Sigmoid colon (tissue), 7 donors: Measurements from ENCODE around the gene ZNF691. TPM values are rescaled to one million over a fixed set of nuclear protein-coding genes. Genes with fewer than 3 reads are reported as not detected.
A peak's percentile ranks its signal among the peaks of the same experiment; 100 is the strongest.
"Not testable (repeated sequence)": the region's sequence is repeated elsewhere in the genome, so short reads cannot be mapped to it uniquely, and the experiment has no call there.

ENCODE experiments used
- DNase-seq: peaks from one replicate; pipeline ENCODE4 v3.0.0-alpha.2; 2019
- H3K27ac ChIP-seq, 4 donors: fragments of 200-600 bp; sonication (generic); one replicate each; pipeline ENCODE4 v1.5.1; 2016 to 2019; ENCODE audit warnings: mild to moderate bottlenecking in 1 of 4
- H3K27me3 ChIP-seq, 3 donors: fragments of 200-600 bp; sonication (generic); one replicate each; pipeline ENCODE4 v1.5.1; 2019; ENCODE audit warnings: mild to moderate bottlenecking in 1 of 3
- H3K36me3 ChIP-seq, 4 donors: fragments of 200-600 bp; sonication (generic); one replicate each; pipeline ENCODE4 v1.5.1; 2016 to 2019
- H3K4me1 ChIP-seq, 4 donors: fragments of 200-600 bp; sonication (generic); one replicate each; pipeline ENCODE4 v1.5.1; 2017 to 2019
- H3K4me3 ChIP-seq, 4 donors: fragments of 200-600 bp; sonication (generic); one replicate each; pipeline ENCODE4 v1.5.1; 2017 to 2019; ENCODE audit warnings: mild to moderate bottlenecking in 2 of 4, moderate library complexity in 1 of 4
- H3K9me3 ChIP-seq, 4 donors: fragments of 200-600 bp in 3 of 4; sonication (generic) in 3 of 4; one replicate each; pipeline versions ENCODE4 v1.5.1 to v1.6.1; 2013 to 2019
- EP300 ChIP-seq, 4 donors: sonication (generic); formaldehyde crosslinking; IDR thresholded peaks; one replicate each; pipeline ENCODE4 v1.6.1; 2017; ENCODE audit warnings: antibody characterized with exemption in 4 of 4
- POLR2A ChIP-seq, 2 donors: fragments of 450-650 bp; IDR thresholded peaks; one replicate each; pipeline ENCODE4 v1.6.1; 2016; ENCODE audit warnings: antibody characterized with exemption in 2 of 2, mild to moderate bottlenecking in 2 of 2, moderate library complexity in 2 of 2
- POLR2AphosphoS5 ChIP-seq, 4 donors: sonication (generic); formaldehyde crosslinking; IDR thresholded peaks; one replicate each; pipeline ENCODE4 v1.6.1; 2017; ENCODE audit warnings: antibody characterized with exemption in 4 of 4
- WGBS, 2 donors: extraction: QIAGEN DNeasy Blood & Tissue Kit; methylation state at CpG; one replicate each; pipeline ENCODE4 v1.1.7; 2013; 5-methylcytosine and 5-hydroxymethylcytosine counted together
- intact Hi-C: fragments of 100-400 bp; cut with DNase I; formaldehyde crosslinking; loops from one replicate; pipeline ENCODE4 v1.15.1; 2023
- polyA plus RNA-seq, 3 donors: library from polyadenylated mRNA; stranded (reverse); fragments of 200-250 nt; gene quantifications; one replicate each; pipeline ENCODE4 v1.2.3, GENCODE V29; 2013
- total RNA-seq, 4 donors: library from RNA; depleted of rRNA; stranded (reverse); fragments of >200 nt; gene quantifications; one replicate each; pipeline ENCODE4 v1.1.0, GENCODE V29; 2016
- TF ChIP-seq, protein P1 (sequence below), 4 experiments: fragments of 450-650 bp in 3 of 4; fragments of 200-600 bp in 1 of 4; IDR thresholded peaks; one replicate each; pipeline ENCODE4 v1.5.1; 2016 to 2019; ENCODE audit warnings: antibody characterized with exemption in 4 of 4, mild to moderate bottlenecking in 3 of 4, moderate library complexity in 2 of 4
- donor health status: healthy with polysubstance abuse.
- donor health status: Bipolar disorder and iron deficiency.
- donor health status: healthy.

ZNF691 gene
- total and polyA plus RNA-seq, 7 donors, result 2.4 to 20.7 (median 8.3) TPM

DNA sequence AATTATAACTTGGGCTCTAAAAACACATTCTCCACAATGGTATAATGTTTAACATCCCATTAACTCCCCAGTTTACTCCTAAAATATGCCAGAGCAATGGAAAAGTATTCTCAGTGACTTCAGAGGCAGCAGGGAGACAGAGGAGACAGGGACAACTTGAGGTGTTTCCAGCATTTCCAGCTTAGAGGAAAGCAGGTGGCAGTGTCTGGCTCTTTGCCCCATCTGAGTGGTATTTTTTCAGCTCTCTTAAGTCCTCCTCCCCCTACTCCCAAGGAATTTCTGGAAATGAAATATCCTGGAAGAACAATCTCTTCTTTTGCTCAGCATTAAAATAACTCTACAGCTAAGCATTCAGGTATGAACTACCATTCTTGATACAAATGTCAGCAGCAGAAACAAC, 40.2 kb upstream of the ZNF691 start:
- Histone ChIP-seq H3K36me3 (peaks cover 0 to 12% (median 0%) of the 10 kb centered on the region in 4 donors), H3K27ac (no peak overlapping the region), H3K27me3 (no peaks in the 10 kb centered on the region), H3K4me3 (no peak overlapping the region), H3K9me3 (no peaks in the 10 kb centered on the region), H3K4me1 (no peaks in the 10 kb centered on the region)
- DNase-seq, result no peak
- intact Hi-C loops, result no loop called here
- TF ChIP-seq EP300 (IDR thresholded peaks at IDR 0.05) (no peak), POLR2AphosphoS5 (IDR thresholded peaks at IDR 0.05) (no peak), POLR2A (IDR thresholded peaks at IDR 0.05) (no peak)
- TF ChIP-seq, protein P1, sequence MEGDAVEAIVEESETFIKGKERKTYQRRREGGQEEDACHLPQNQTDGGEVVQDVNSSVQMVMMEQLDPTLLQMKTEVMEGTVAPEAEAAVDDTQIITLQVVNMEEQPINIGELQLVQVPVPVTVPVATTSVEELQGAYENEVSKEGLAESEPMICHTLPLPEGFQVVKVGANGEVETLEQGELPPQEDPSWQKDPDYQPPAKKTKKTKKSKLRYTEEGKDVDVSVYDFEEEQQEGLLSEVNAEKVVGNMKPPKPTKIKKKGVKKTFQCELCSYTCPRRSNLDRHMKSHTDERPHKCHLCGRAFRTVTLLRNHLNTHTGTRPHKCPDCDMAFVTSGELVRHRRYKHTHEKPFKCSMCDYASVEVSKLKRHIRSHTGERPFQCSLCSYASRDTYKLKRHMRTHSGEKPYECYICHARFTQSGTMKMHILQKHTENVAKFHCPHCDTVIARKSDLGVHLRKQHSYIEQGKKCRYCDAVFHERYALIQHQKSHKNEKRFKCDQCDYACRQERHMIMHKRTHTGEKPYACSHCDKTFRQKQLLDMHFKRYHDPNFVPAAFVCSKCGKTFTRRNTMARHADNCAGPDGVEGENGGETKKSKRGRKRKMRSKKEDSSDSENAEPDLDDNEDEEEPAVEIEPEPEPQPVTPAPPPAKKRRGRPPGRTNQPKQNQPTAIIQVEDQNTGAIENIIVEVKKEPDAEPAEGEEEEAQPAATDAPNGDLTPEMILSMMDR (IDR thresholded peaks at IDR 0.05), result no peak

DNA sequence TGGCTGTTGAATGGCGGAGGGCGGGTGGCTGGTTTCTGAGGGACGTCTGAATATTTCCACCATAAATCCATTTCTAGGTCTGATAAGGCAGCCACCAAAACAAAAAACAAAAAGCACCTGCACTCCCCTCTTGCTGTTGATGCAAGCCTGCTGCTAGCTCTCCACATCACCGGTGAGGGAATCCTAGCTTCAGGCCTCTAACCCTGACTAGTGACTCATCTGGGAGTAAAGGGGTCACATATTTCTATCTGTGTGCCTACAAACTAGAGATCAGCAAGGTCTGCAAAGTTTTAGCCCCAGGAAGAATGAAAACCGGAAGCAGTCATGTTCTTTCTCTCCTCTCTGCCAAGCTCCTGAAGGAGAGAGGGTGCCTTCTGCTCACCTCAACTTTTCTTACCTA, 39.8 kb upstream of the ZNF691 start:
- TF ChIP-seq, protein P1 (IDR thresholded peaks at IDR 0.05), result no peak
- TF ChIP-seq POLR2AphosphoS5 (IDR thresholded peaks at IDR 0.05), result no peak
- no peak for TF ChIP-seq POLR2A (IDR thresholded peaks at IDR 0.05)
- no peak for TF ChIP-seq EP300 (IDR thresholded peaks at IDR 0.05)
- Histone ChIP-seq H3K4me1 (no peaks in the 10 kb centered on the region), H3K9me3 (no peaks in the 10 kb centered on the region), H3K27ac (no peak overlapping the region), H3K27me3 (no peaks in the 10 kb centered on the region), H3K36me3 (peaks cover 0 to 15% (median 0%) of the 10 kb centered on the region in 4 donors), H3K4me3 (no peak overlapping the region)
- no peak for DNase-seq
- WGBS, 2 donors, result 93% methylated on average over 5 of the region's 5 CpGs
- intact Hi-C loops, result no loop called here

DNA sequence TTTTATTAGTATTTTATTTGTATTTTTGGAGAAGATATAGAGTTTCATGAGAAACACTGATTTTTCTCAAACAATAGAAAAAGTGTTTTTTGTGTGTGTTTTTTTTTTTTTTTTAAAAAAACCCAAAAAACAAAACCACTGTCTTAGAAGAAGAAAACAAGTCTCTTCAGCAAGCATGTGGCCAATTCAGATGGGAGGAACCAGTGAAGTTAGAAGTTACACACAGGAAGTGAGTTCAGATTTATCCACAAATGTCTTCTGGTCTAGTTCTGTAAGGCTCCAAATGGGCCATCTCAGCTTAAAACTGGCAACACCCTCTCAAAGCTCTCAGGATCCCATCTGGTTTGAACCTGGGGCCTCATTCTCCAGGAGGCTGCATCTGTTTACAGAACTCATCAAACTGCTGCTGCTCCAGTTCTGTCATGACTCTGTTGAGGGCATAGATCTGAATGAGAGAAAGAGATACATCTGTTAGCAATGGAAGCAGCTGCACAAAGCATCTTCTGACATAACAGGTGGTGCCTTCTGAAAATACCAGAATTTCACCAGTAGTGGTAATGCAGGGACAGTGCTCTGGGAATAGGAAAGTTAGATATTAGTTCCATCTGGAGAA, 39.3 kb upstream of the ZNF691 start:
- H3K27me3 ChIP-seq, result no peaks in the 10 kb centered on the region
- TF ChIP-seq POLR2A (IDR thresholded peaks at IDR 0.05) (no peak), EP300 (IDR thresholded peaks at IDR 0.05) (no peak), POLR2AphosphoS5 (IDR thresholded peaks at IDR 0.05) (peak in 2 of 4 donors; percentile 61 to 63)
- TF ChIP-seq, protein P1 (IDR thresholded peaks at IDR 0.05), result no peak
- no peak overlapping the region for H3K4me3 ChIP-seq
- H3K4me1 ChIP-seq, result no peaks in the 10 kb centered on the region
- H3K36me3 ChIP-seq, result peaks cover 0 to 15% (median 0%) of the 10 kb centered on the region in 4 donors
- no peaks in the 10 kb centered on the region for H3K9me3 ChIP-seq
- intact Hi-C loops, result no loop called here
- H3K27ac ChIP-seq, result no peak overlapping the region
- no peak for DNase-seq

DNA sequence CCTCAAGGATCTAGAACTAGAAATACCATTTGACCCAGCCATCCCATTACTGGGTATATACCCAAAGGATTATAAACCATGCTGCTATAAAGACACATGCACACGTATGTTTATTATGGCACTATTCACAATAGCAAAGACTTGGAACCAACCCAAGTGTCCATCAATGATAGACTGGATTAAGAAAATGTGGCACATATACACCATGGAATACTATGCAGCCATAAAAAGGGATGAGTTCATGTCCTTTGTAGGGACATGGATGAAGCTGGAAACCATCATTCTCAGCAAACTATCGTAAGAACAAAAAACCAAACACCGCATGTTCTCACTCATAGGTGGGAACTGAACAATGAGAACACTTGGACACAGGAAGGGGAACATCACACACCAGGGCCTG, 31.6 kb upstream of the ZNF691 start:
- intact Hi-C loops, H3K36me3 ChIP-seq, DNase-seq, H3K27me3 ChIP-seq, H3K27ac ChIP-seq, H3K4me3 ChIP-seq, H3K9me3 ChIP-seq: not testable (repeated sequence)
- 92 to 100% methylated on average over 3 of the region's 3 CpGs for WGBS, 2 donors
- peaks cover 0 to 21% (median 14%) of the 10 kb centered on the region in 4 donors for H3K4me1 ChIP-seq

DNA sequence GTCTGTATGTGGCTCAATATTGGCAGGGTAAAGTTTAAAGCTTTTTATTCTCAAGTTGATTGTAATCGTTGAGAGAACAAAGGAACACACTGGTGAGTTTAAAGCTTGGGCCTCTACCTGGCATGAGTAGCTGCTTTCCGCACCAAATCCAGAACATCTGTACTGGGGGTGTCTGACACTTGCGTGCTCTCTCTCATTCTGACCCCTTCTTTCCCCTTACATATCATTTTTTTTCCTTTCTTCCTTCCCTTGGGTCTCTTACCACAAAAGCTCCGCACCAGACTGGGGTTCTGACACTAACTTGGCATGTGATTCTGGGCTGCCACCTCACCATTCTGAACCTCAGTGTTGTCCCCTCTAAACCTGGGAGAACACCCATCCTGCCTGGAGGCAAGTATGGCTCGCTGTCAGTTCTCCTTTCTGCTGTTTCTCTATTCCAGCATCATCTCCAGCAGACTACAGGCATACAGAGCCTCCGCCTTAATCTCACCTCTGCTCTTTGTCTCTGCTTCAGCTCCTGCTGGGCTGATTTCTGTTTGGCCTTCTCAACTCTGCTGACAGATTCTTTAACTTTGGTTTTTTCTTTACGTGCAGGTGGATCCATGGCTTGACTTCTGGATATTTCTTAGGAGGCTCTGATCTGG, 30.4 kb upstream of the ZNF691 start:
- Histone ChIP-seq H3K9me3 (no peaks in the 10 kb centered on the region), H3K4me1 (peaks cover 0 to 21% (median 14%) of the 10 kb centered on the region in 4 donors), H3K27ac (peak overlapping the region; percentile 96 to 98 (median 98)), H3K27me3 (no peaks in the 10 kb centered on the region), H3K4me3 (peak overlapping the region; percentile 66 to 82 (median 77)), H3K36me3 (peaks cover 0 to 4% (median 0%) of the 10 kb centered on the region in 4 donors)
- intact Hi-C loops, result loop anchor here (1.0 to 2.0 kb wide), 2 partner anchors 49 to 109 kb away; partner anchors contain the start of genes C1orf50 and P3H1
- TF ChIP-seq EP300 (IDR thresholded peaks at IDR 0.05) (no peak), POLR2A (IDR thresholded peaks at IDR 0.05) (no peak), POLR2AphosphoS5 (IDR thresholded peaks at IDR 0.05) (no peak)
- TF ChIP-seq, protein P1 (IDR thresholded peaks at IDR 0.05), result no peak
- WGBS, 2 donors, result 36 to 38% methylated on average over 7 of the region's 7 CpGs
- no peak for DNase-seq
